ENCODE data around the gene ANGEL2.
"Not testable (repeated sequence)": the region's sequence is repeated elsewhere in the genome, so short reads cannot be mapped to it uniquely, and the experiment has no call there.

ANGEL2 gene

GRCh38 chr1:212968368-212968863 lies 47.3 kb downstream of the ANGEL2 start:
- Histone ChIP-seq H3K4me3 (ENCODE audit: low read depth, low read length) (no peak overlapping the region), H3K36me3 (replicated peaks) (no peaks in the 10 kb centered on the region), H3K27ac (no peak overlapping the region), H3K27me3 (replicated peaks) (no peaks in the 10 kb centered on the region)
- no peak for DNase-seq
- in situ Hi-C loops (cut with HindIII; ENCODE audit: low pct_ligation_motif_present, low sequenced_read_pairs) = no loop called here
- TF ChIP-seq CTCF (IDR thresholded peaks at IDR 0.05; ENCODE audit: low read depth, low read length, missing control alignments) = no peak

GRCh38 chr1:212967801-212968200 lies 47.9 kb downstream of the ANGEL2 start:
- no peak overlapping the region for H3K27ac ChIP-seq
- no peaks in the 10 kb centered on the region for H3K27me3 ChIP-seq (replicated peaks)
- peak; percentile 42 for DNase-seq
- TF ChIP-seq CTCF (IDR thresholded peaks at IDR 0.05; ENCODE audit: low read depth, low read length, missing control alignments) = peak; percentile 82
- H3K4me3 ChIP-seq (ENCODE audit: low read depth, low read length) = no peak overlapping the region
- no peaks in the 10 kb centered on the region for H3K36me3 ChIP-seq (replicated peaks)
- in situ Hi-C loops (cut with HindIII; ENCODE audit: low pct_ligation_motif_present, low sequenced_read_pairs) = no loop called here

GRCh38 chr1:212966616-212967015 lies 49.1 kb downstream of the ANGEL2 start:
- no peak overlapping the region for H3K4me3 ChIP-seq (ENCODE audit: low read depth, low read length)
- H3K36me3 ChIP-seq (replicated peaks) = no peaks in the 10 kb centered on the region
- in situ Hi-C loops (cut with HindIII; ENCODE audit: low pct_ligation_motif_present, low sequenced_read_pairs) = no loop called here
- H3K27ac ChIP-seq = no peak overlapping the region
- no peak for TF ChIP-seq CTCF (IDR thresholded peaks at IDR 0.05; ENCODE audit: low read depth, low read length, missing control alignments)
- no peaks in the 10 kb centered on the region for H3K27me3 ChIP-seq (replicated peaks)
- DNase-seq = no peak

GRCh38 chr1:212964993-212965392 lies 50.7 kb downstream of the ANGEL2 start:
- H3K4me3 ChIP-seq (ENCODE audit: low read depth, low read length) = not testable (repeated sequence)

GRCh38 chr1:212964102-212964501 lies 51.6 kb downstream of the ANGEL2 start:
- in situ Hi-C loops (cut with HindIII; ENCODE audit: low pct_ligation_motif_present, low sequenced_read_pairs) = no loop called here
- H3K36me3 ChIP-seq (replicated peaks) = no peaks in the 10 kb centered on the region
- H3K4me3 ChIP-seq (ENCODE audit: low read depth, low read length) = no peak overlapping the region
- no peak for DNase-seq
- no peaks in the 10 kb centered on the region for H3K27me3 ChIP-seq (replicated peaks)
- TF ChIP-seq CTCF (IDR thresholded peaks at IDR 0.05; ENCODE audit: low read depth, low read length, missing control alignments) = no peak
- no peak overlapping the region for H3K27ac ChIP-seq

More at GRCh38 chr1:212964993-212965392, 50.7 kb downstream of the ANGEL2 start:
- H3K27ac ChIP-seq; in situ Hi-C loops (cut with HindIII; ENCODE audit: low pct_ligation_motif_present, low sequenced_read_pairs); DNase-seq; H3K36me3 ChIP-seq (replicated peaks); H3K27me3 ChIP-seq (replicated peaks): not testable (repeated sequence)

- TF ChIP-seq CTCF (IDR thresholded peaks at IDR 0.05; ENCODE audit: low read depth, low read length, missing control alignments) = no peak
- in situ Hi-C loops (cut with HindIII; ENCODE audit: low pct_ligation_motif_present, low sequenced_read_pairs) = no loop called here
- H3K36me3 ChIP-seq (replicated peaks) = no peaks in the 10 kb centered on the region
Measured at GRCh38 chr1:212962509-212962908, 53.2 kb downstream of the ANGEL2 start.

More at GRCh38 chr1:212962509-212962908, 53.2 kb downstream of the ANGEL2 start:
- H3K27me3 ChIP-seq (replicated peaks) = no peaks in the 10 kb centered on the region
- H3K4me3 ChIP-seq (ENCODE audit: low read depth, low read length) = no peak overlapping the region
- H3K27ac ChIP-seq = no peak overlapping the region
- no peak for DNase-seq
